Activated naive CD8-positive, alpha-beta T cell treated with anti-CD3 and anti-CD28 coated beads, Interleukin-2, amount 10 ng/mL, durations not matched to agents 7 days and 5 days (primary cell): ENCODE results near the gene ARTN. TPM values are rescaled to one million over a fixed set of nuclear protein-coding genes. Genes with fewer than 3 reads are reported as not detected.

Experiments used
- ATAC-seq: fragments of 150-1000 bp; cut with Tn5 transposase; one replicate; pipeline ENCODE4 v1.10.0; 2021; ENCODE audit warnings: low read depth, moderate library complexity
- POLR2A ChIA-PET: fragments of 350-600 bp; sonication (Branson Sonifier 250); formaldehyde crosslinking; loops from one replicate; lab custom pipeline; 2021; ENCODE audit warnings: antibody characterized with exemption; lab: Charles Lee
- DNase-seq: peaks from one replicate; pipeline ENCODE4 v3.0.0; 2021
- H3K27ac Mint-ChIP-seq: one replicate; pipeline ENCODE4 v1.8.0; 2022; ENCODE audit warnings: mild to moderate bottlenecking, mixed read lengths
- H3K27me3 Mint-ChIP-seq: one replicate; pipeline ENCODE4 v1.8.0; 2022; ENCODE audit warnings: mild to moderate bottlenecking, moderate library complexity, mixed read lengths
- H3K36me3 Mint-ChIP-seq: one replicate; pipeline ENCODE4 v1.8.0; 2021; ENCODE audit warnings: mild to moderate bottlenecking, mixed read lengths
- H3K4me1 Mint-ChIP-seq: one replicate; pipeline ENCODE4 v1.8.0; 2021; ENCODE audit warnings: mixed read lengths
- H3K4me3 Mint-ChIP-seq: one replicate; pipeline ENCODE4 v1.8.0; 2022; ENCODE audit warnings: mild to moderate bottlenecking, moderate library complexity, mixed read lengths
- H3K9me3 Mint-ChIP-seq: one replicate; pipeline ENCODE4 v1.8.0; 2021; ENCODE audit warnings: mixed read lengths
- total RNA-seq, 2 experiments: library from RNA; stranded (reverse); gene quantifications; one replicate each; pipeline ENCODE4 v1.2.3, GENCODE V29; 2021

ARTN gene
- total RNA-seq, 2 experiments from 2014 or later: 0.39 to 0.71 TPM

- H3K4me1 Mint-ChIP-seq: peaks cover 8% of the 10 kb centered on the region
- POLR2A ChIA-PET: interaction anchor here (1.2 kb wide), 1 partner anchor 9 kb away, joined by 3 read pairs; no protein-coding TSS in a partner anchor
- no peak overlapping the region for H3K27ac Mint-ChIP-seq
- H3K27me3 Mint-ChIP-seq: no peaks in the 10 kb centered on the region
- no peaks in the 10 kb centered on the region for H3K9me3 Mint-ChIP-seq
- no peak overlapping the region for H3K4me3 Mint-ChIP-seq
- DNase-seq (no peak), ATAC-seq (no peak)
- H3K36me3 Mint-ChIP-seq: peaks cover 7% of the 10 kb centered on the region
Measured at GRCh38 chr1:43958351-43959255, 25.0 kb downstream of the ARTN start.

DNA sequence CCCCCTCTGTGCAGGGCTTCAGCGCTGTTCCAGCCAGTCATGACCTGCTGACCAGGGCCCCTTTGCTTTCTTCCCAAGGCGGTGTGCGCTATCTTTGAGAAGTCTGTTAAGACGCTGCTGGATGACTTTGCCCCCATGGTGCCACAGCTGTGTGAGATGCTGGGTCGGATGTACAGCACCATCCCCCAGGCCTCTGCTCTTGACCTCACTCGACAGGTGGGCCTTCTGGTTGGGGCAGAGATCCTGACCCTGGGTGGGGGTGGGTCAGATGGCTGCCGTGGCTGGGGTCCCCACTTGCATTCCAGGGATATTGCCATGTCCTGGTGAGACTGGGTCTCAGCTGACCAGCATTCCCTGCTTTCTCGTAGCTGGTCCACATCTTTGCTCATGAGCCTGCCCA, 27.2 kb downstream of the ARTN start:
- Mint-ChIP-seq H3K9me3 (no peaks in the 10 kb centered on the region), H3K27me3 (no peaks in the 10 kb centered on the region), H3K36me3 (peaks cover 7% of the 10 kb centered on the region), H3K27ac (no peak overlapping the region), H3K4me1 (peaks cover 8% of the 10 kb centered on the region), H3K4me3 (no peak overlapping the region)
- DNase-seq: no peak
- no peak for ATAC-seq
- POLR2A ChIA-PET: no interaction called here

DNA sequence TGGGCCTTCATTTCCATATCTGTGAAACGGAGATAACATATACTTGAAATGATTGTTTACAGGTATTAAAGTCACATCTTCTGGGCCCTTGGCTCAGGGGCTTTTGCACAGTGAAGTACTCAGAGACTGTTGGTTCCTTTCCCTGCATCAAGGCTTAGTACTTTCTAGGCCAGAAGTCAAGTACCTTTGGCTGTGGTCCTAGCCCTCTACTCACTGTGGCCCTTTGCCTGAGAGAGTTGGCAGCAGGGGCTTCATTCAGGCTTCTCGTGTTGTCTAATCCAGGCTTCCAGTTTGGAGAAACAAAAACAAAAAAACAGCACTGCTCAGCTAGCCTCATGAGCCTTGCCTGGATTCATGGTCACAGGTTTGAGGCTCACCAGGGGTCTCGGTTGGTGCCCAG, 28.1 kb downstream of the ARTN start:
- no peaks in the 10 kb centered on the region for H3K27me3 Mint-ChIP-seq

GRCh38 chr1:43962324-43962723, 28.7 kb downstream of the ARTN start:
- DNase-seq (no peak), ATAC-seq (no peak)
- Mint-ChIP-seq H3K9me3 (no peaks in the 10 kb centered on the region), H3K27me3 (no peaks in the 10 kb centered on the region), H3K4me3 (no peak overlapping the region), H3K27ac (no peak overlapping the region), H3K36me3 (peaks cover 4% of the 10 kb centered on the region), H3K4me1 (peaks cover 8% of the 10 kb centered on the region)
- POLR2A ChIA-PET: no interaction called here

More for the DNA sequence above, 28.1 kb downstream of the ARTN start:
- H3K4me3 Mint-ChIP-seq: no peak overlapping the region
- no peak for DNase-seq
- H3K36me3 Mint-ChIP-seq: peaks cover 7% of the 10 kb centered on the region
- ATAC-seq: no peak
- peaks cover 8% of the 10 kb centered on the region for H3K4me1 Mint-ChIP-seq
- no peak overlapping the region for H3K27ac Mint-ChIP-seq
- POLR2A ChIA-PET: no interaction called here
- H3K9me3 Mint-ChIP-seq: no peaks in the 10 kb centered on the region

GRCh38 chr1:43963006-43963405, 29.4 kb downstream of the ARTN start:
- H3K36me3 Mint-ChIP-seq: peaks cover 4% of the 10 kb centered on the region
- H3K4me3 Mint-ChIP-seq: no peak overlapping the region
- no peak overlapping the region for H3K27ac Mint-ChIP-seq
- ATAC-seq: no peak
- DNase-seq: no peak
- H3K4me1 Mint-ChIP-seq: peaks cover 8% of the 10 kb centered on the region
- H3K27me3 Mint-ChIP-seq: no peaks in the 10 kb centered on the region
- no peaks in the 10 kb centered on the region for H3K9me3 Mint-ChIP-seq
- POLR2A ChIA-PET: no interaction called here

DNA sequence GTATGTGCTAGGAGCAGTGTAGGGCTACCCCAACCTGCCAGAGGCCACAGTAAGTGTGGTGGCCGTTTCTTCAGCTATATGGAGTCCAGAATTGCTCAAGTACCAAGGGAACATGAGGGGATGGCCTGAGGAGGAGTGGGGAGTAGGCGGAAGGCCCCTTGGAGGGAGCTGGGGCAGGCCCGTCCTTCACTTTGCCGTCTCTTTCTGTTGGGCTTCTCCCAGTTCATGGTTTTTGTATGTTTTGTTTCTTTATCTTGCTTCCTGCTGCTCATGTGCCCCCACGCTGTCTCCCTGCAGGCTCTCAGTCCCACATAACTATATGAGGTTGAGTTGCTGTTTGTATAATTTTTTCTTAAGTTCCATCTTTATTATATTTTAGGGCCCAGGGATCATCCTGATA, 30.3 kb downstream of the ARTN start:
- Mint-ChIP-seq H3K27ac (no peak overlapping the region), H3K27me3 (no peaks in the 10 kb centered on the region), H3K4me3 (no peak overlapping the region), H3K36me3 (peaks cover 4% of the 10 kb centered on the region), H3K9me3 (no peaks in the 10 kb centered on the region), H3K4me1 (peaks cover 8% of the 10 kb centered on the region)
- POLR2A ChIA-PET: no interaction called here
- ATAC-seq (no peak), DNase-seq (no peak)

- ATAC-seq: no peak
- no peak overlapping the region for H3K27ac Mint-ChIP-seq
- no peak overlapping the region for H3K4me3 Mint-ChIP-seq
- H3K36me3 Mint-ChIP-seq: peaks cover 4% of the 10 kb centered on the region
- no peak for DNase-seq
- POLR2A ChIA-PET: no interaction called here
- H3K27me3 Mint-ChIP-seq: no peaks in the 10 kb centered on the region
- no peaks in the 10 kb centered on the region for H3K9me3 Mint-ChIP-seq
- peaks cover 15% of the 10 kb centered on the region for H3K4me1 Mint-ChIP-seq
Measured at GRCh38 chr1:43965316-43965715, 31.7 kb downstream of the ARTN start.

GRCh38 chr1:43968348-43968948, 34.8 kb downstream of the ARTN start:
- no peak overlapping the region for H3K27ac Mint-ChIP-seq
- no peaks in the 10 kb centered on the region for H3K27me3 Mint-ChIP-seq
- no peaks in the 10 kb centered on the region for H3K36me3 Mint-ChIP-seq
- ATAC-seq (no peak), DNase-seq (no peak)
- H3K9me3 Mint-ChIP-seq: no peaks in the 10 kb centered on the region
- H3K4me1 Mint-ChIP-seq: peaks cover 13% of the 10 kb centered on the region
- POLR2A ChIA-PET: interaction anchor here (5.7 kb wide), 1 partner anchor 22 kb away, joined by 22 read pairs; the partner anchor contains the start of gene IPO13
- no peak overlapping the region for H3K4me3 Mint-ChIP-seq

- POLR2A ChIA-PET: interaction anchor here (0.8 to 5.7 kb wide), 2 partner anchors 22 to 319 kb away, joined by 5 to 22 read pairs; partner anchors contain the start of genes IPO13 and KDM4A
- peaks cover 21% of the 10 kb centered on the region for H3K4me1 Mint-ChIP-seq
- H3K27me3 Mint-ChIP-seq: no peaks in the 10 kb centered on the region
- H3K9me3 Mint-ChIP-seq: no peaks in the 10 kb centered on the region
- no peak overlapping the region for H3K27ac Mint-ChIP-seq
- DNase-seq: no peak
- H3K4me3 Mint-ChIP-seq: peak overlapping the region; percentile 95
- H3K36me3 Mint-ChIP-seq: no peaks in the 10 kb centered on the region
- no peak for ATAC-seq
Measured at GRCh38 chr1:43969416-43969745, 35.8 kb downstream of the ARTN start.

- Mint-ChIP-seq H3K36me3 (no peaks in the 10 kb centered on the region), H3K4me3 (peak within 1 kb of the TSS; percentile 95), H3K4me1 (peaks cover 21% of the 10 kb centered on the region), H3K27me3 (no peaks in the 10 kb centered on the region), H3K9me3 (no peaks in the 10 kb centered on the region), H3K27ac (peak within 1 kb of the TSS; percentile 90)
- POLR2A ChIA-PET: interaction anchor here (0.8 to 5.7 kb wide), 2 partner anchors 23 to 320 kb away, joined by 5 to 22 read pairs; partner anchors contain the start of genes IPO13 and KDM4A
- peak; percentile 84 for ATAC-seq
- DNase-seq: peak; percentile 84
Measured at GRCh38 chr1:43969746-43970466, 36.3 kb downstream of the ARTN start, which contains the start of gene DPH2. DPH2 (plus strand) TSS chr1:43970010; CDS start chr1:43970176, 166 bp downstream.

DNA sequence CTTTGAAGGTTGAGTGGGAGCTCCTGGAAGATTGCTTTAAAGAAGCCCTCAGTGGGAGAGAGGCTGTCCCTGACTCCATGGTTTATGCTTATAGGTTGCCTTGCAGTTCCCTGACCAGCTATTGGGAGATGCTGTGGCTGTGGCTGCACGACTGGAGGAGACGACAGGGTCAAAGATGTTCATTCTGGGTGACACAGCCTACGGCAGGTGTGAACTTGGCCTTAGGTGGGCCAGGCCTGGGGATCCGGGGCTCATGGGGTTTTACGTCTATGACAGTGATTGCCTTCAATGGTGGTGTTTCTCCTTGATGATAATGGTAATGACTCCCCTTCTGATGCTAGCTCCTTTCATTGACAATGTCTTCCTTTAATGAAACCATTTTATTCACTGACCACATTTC, 36.9 kb downstream of the ARTN start:
- Mint-ChIP-seq H3K36me3 (no peaks in the 10 kb centered on the region), H3K27ac (peak overlapping the region; percentile 90), H3K4me1 (peaks cover 21% of the 10 kb centered on the region), H3K4me3 (peak overlapping the region; percentile 95), H3K9me3 (no peaks in the 10 kb centered on the region), H3K27me3 (no peaks in the 10 kb centered on the region)
- ATAC-seq (no peak), DNase-seq (no peak)
- POLR2A ChIA-PET: interaction anchor here (5.7 kb wide), 1 partner anchor 24 kb away, joined by 22 read pairs; the partner anchor contains the start of gene IPO13

DNA sequence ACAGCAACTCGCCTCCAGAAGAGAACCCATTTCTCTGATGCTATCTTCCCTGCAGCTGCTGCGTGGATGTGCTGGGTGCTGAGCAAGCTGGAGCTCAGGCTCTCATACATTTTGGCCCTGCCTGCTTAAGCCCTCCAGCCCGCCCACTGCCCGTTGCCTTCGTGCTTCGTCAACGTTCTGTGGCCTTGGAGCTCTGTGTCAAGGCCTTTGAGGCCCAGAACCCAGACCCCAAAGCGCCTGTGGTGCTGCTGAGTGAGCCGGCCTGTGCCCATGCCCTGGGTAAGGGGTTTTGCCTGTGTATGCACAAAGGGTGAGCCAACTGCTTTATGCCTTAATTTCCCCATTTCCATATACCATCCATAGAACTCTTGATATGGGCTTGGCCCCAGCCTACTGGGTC, 37.3 kb downstream of the ARTN start:
- Mint-ChIP-seq H3K4me1 (peaks cover 24% of the 10 kb centered on the region), H3K9me3 (no peaks in the 10 kb centered on the region), H3K36me3 (no peaks in the 10 kb centered on the region), H3K4me3 (peak overlapping the region; percentile 95), H3K27ac (no peak overlapping the region), H3K27me3 (no peaks in the 10 kb centered on the region)
- DNase-seq (no peak), ATAC-seq (no peak)
- POLR2A ChIA-PET: interaction anchor here (5.7 kb wide), 1 partner anchor 24 kb away, joined by 22 read pairs; the partner anchor contains the start of gene IPO13
